ENCODE results near the gene CRIP1.

CRIP1 gene

GRCh38 chr14:105494606-105494929, 7.9 kb downstream of the CRIP1 start:
- no peak overlapping the region for H3K4me3 ChIP-seq (ENCODE audit: control insufficient read depth in 1 of 7, extremely low read depth in 1 of 7, insufficient read depth in 4 of 7, low read depth in 2 of 7, low read length in 6 of 7)
- ChIA-PET CTCF (interaction anchor here (3.4 kb wide), 1 partner anchor 13 kb away, joined by 21 read pairs; no protein-coding TSS in a partner anchor), POLR2A (no interaction called here)
- no peak overlapping the region for H3K27ac ChIP-seq (ENCODE audit: insufficient read depth in 1 of 2, low read depth in 1 of 2, low read length in 2 of 2, poor library complexity in 1 of 2, severe bottlenecking in 2 of 2)
- no peaks in the 10 kb centered on the region for H3K27me3 ChIP-seq (replicated peaks in 2 of 5; ENCODE audit: control insufficient read depth in 4 of 5, insufficient read depth in 5 of 5, low read length in 4 of 5)
- no peak for DNase-seq
- H3K9me3 ChIP-seq (ENCODE audit: control extremely low read depth in 1 of 5, control insufficient read depth in 4 of 5, insufficient read depth in 2 of 5, low read depth in 1 of 5, low read length in 4 of 5) = no peaks in the 10 kb centered on the region
- H3K36me3 ChIP-seq (ENCODE audit: control insufficient read depth in 4 of 4, insufficient read depth in 4 of 4, low read length in 3 of 4) = peaks cover 2 to 16% (median 6%) of the 10 kb centered on the region in 4 experiments
- whole genome bisulfite sequencing (ENCODE audit: insufficient coverage) = 98% methylated on average over 5 of the region's 6 CpGs
- peaks cover 0 to 18% (median 15%) of the 10 kb centered on the region in 4 experiments for H3K4me1 ChIP-seq (ENCODE audit: control extremely low read depth in 1 of 4, control insufficient read depth in 4 of 4, insufficient read depth in 4 of 4, low read length in 3 of 4)

GRCh38 chr14:105495101-105495989, 8.7 kb downstream of the CRIP1 start:
- Histone ChIP-seq H3K4me1 (ENCODE audit: control extremely low read depth in 1 of 4, control insufficient read depth in 4 of 4, insufficient read depth in 4 of 4, low read length in 3 of 4) (peaks cover 0 to 11% (median 8%) of the 10 kb centered on the region in 4 experiments), H3K4me3 (ENCODE audit: control insufficient read depth in 1 of 7, extremely low read depth in 1 of 7, insufficient read depth in 4 of 7, low read depth in 2 of 7, low read length in 6 of 7) (no peak overlapping the region), H3K27me3 (replicated peaks in 2 of 5; ENCODE audit: control insufficient read depth in 4 of 5, insufficient read depth in 5 of 5, low read length in 4 of 5) (no peaks in the 10 kb centered on the region), H3K27ac (ENCODE audit: insufficient read depth in 1 of 2, low read depth in 1 of 2, low read length in 2 of 2, poor library complexity in 1 of 2, severe bottlenecking in 2 of 2) (no peak overlapping the region), H3K9me3 (ENCODE audit: control extremely low read depth in 1 of 5, control insufficient read depth in 4 of 5, insufficient read depth in 2 of 5, low read depth in 1 of 5, low read length in 4 of 5) (no peaks in the 10 kb centered on the region), H3K36me3 (ENCODE audit: control insufficient read depth in 4 of 4, insufficient read depth in 4 of 4, low read length in 3 of 4) (peaks cover 2 to 16% (median 7%) of the 10 kb centered on the region in 4 experiments)
- no peak for DNase-seq
- ChIA-PET POLR2A (no interaction called here), CTCF (no interaction called here)
- 99% methylated on average over 18 of the region's 18 CpGs for WGBS (ENCODE audit: insufficient coverage)

- WGBS (ENCODE audit: insufficient coverage) = 90% methylated on average over 12 of the region's 18 CpGs
- Histone ChIP-seq H3K27ac (ENCODE audit: insufficient read depth in 1 of 2, low read depth in 1 of 2, low read length in 2 of 2, poor library complexity in 1 of 2, severe bottlenecking in 2 of 2) (no peak overlapping the region), H3K36me3 (ENCODE audit: control insufficient read depth in 4 of 4, insufficient read depth in 4 of 4, low read length in 3 of 4) (peaks cover 2 to 16% (median 7%) of the 10 kb centered on the region in 4 experiments), H3K4me3 (ENCODE audit: control insufficient read depth in 1 of 7, extremely low read depth in 1 of 7, insufficient read depth in 4 of 7, low read depth in 2 of 7, low read length in 6 of 7) (no peak overlapping the region), H3K4me1 (ENCODE audit: control extremely low read depth in 1 of 4, control insufficient read depth in 4 of 4, insufficient read depth in 4 of 4, low read length in 3 of 4) (peaks cover 0 to 10% (median 7%) of the 10 kb centered on the region in 4 experiments), H3K27me3 (replicated peaks in 2 of 5; ENCODE audit: control insufficient read depth in 4 of 5, insufficient read depth in 5 of 5, low read length in 4 of 5) (no peaks in the 10 kb centered on the region), H3K9me3 (ENCODE audit: control extremely low read depth in 1 of 5, control insufficient read depth in 4 of 5, insufficient read depth in 2 of 5, low read depth in 1 of 5, low read length in 4 of 5) (no peaks in the 10 kb centered on the region)
- DNase-seq = no peak
- CTCF ChIA-PET = no interaction called here
- POLR2A ChIA-PET = no interaction called here
Observed at GRCh38 chr14:105495990-105496830, 9.5 kb downstream of the CRIP1 start.

GRCh38 chr14:105496831-105497591, 10.3 kb downstream of the CRIP1 start:
- DNase-seq = no peak
- Histone ChIP-seq H3K4me1 (ENCODE audit: control extremely low read depth in 1 of 4, control insufficient read depth in 4 of 4, insufficient read depth in 4 of 4, low read length in 3 of 4) (peaks cover 0 to 4% (median 2%) of the 10 kb centered on the region in 4 experiments), H3K4me3 (ENCODE audit: control insufficient read depth in 1 of 7, extremely low read depth in 1 of 7, insufficient read depth in 4 of 7, low read depth in 2 of 7, low read length in 6 of 7) (no peak overlapping the region), H3K9me3 (ENCODE audit: control extremely low read depth in 1 of 5, control insufficient read depth in 4 of 5, insufficient read depth in 2 of 5, low read depth in 1 of 5, low read length in 4 of 5) (no peaks in the 10 kb centered on the region), H3K36me3 (ENCODE audit: control insufficient read depth in 4 of 4, insufficient read depth in 4 of 4, low read length in 3 of 4) (peaks cover 2 to 16% (median 7%) of the 10 kb centered on the region in 4 experiments), H3K27me3 (replicated peaks in 2 of 5; ENCODE audit: control insufficient read depth in 4 of 5, insufficient read depth in 5 of 5, low read length in 4 of 5) (no peaks in the 10 kb centered on the region), H3K27ac (ENCODE audit: insufficient read depth in 1 of 2, low read depth in 1 of 2, low read length in 2 of 2, poor library complexity in 1 of 2, severe bottlenecking in 2 of 2) (no peak overlapping the region)
- POLR2A ChIA-PET = no interaction called here
- CTCF ChIA-PET = no interaction called here
- WGBS (ENCODE audit: insufficient coverage) = 96% methylated on average over 26 of the region's 32 CpGs

- ChIA-PET CTCF (no interaction called here), POLR2A (no interaction called here)
- 97% methylated on average over 28 of the region's 31 CpGs for WGBS (ENCODE audit: insufficient coverage)
- no peaks in the 10 kb centered on the region for H3K9me3 ChIP-seq (ENCODE audit: control extremely low read depth in 1 of 5, control insufficient read depth in 4 of 5, insufficient read depth in 2 of 5, low read depth in 1 of 5, low read length in 4 of 5)
- no peak for DNase-seq
- no peaks in the 10 kb centered on the region for H3K4me1 ChIP-seq (ENCODE audit: control extremely low read depth in 1 of 4, control insufficient read depth in 4 of 4, insufficient read depth in 4 of 4, low read length in 3 of 4)
- no peak overlapping the region for H3K4me3 ChIP-seq (ENCODE audit: control insufficient read depth in 1 of 7, extremely low read depth in 1 of 7, insufficient read depth in 4 of 7, low read depth in 2 of 7, low read length in 6 of 7)
- H3K27ac ChIP-seq (ENCODE audit: insufficient read depth in 1 of 2, low read depth in 1 of 2, low read length in 2 of 2, poor library complexity in 1 of 2, severe bottlenecking in 2 of 2) = no peak overlapping the region
- H3K27me3 ChIP-seq (replicated peaks in 2 of 5; ENCODE audit: control insufficient read depth in 4 of 5, insufficient read depth in 5 of 5, low read length in 4 of 5) = no peaks in the 10 kb centered on the region
- peaks cover 2 to 10% (median 6%) of the 10 kb centered on the region in 4 experiments for H3K36me3 ChIP-seq (ENCODE audit: control insufficient read depth in 4 of 4, insufficient read depth in 4 of 4, low read length in 3 of 4)
Observed at GRCh38 chr14:105497671-105498429, 11.2 kb downstream of the CRIP1 start.

- CTCF ChIA-PET = no interaction called here
- WGBS (ENCODE audit: insufficient coverage) = 98% methylated on average over 34 of the region's 36 CpGs
Observed at GRCh38 chr14:105498430-105499255, 12.0 kb downstream of the CRIP1 start.

More at GRCh38 chr14:105498430-105499255, 12.0 kb downstream of the CRIP1 start:
- Histone ChIP-seq H3K36me3 (ENCODE audit: control insufficient read depth in 4 of 4, insufficient read depth in 4 of 4, low read length in 3 of 4) (peaks cover 0 to 5% (median 2%) of the 10 kb centered on the region in 4 experiments), H3K4me1 (ENCODE audit: control extremely low read depth in 1 of 4, control insufficient read depth in 4 of 4, insufficient read depth in 4 of 4, low read length in 3 of 4) (no peaks in the 10 kb centered on the region), H3K4me3 (ENCODE audit: control insufficient read depth in 1 of 7, extremely low read depth in 1 of 7, insufficient read depth in 4 of 7, low read depth in 2 of 7, low read length in 6 of 7) (no peak overlapping the region), H3K27me3 (replicated peaks in 2 of 5; ENCODE audit: control insufficient read depth in 4 of 5, insufficient read depth in 5 of 5, low read length in 4 of 5) (no peaks in the 10 kb centered on the region), H3K9me3 (ENCODE audit: control extremely low read depth in 1 of 5, control insufficient read depth in 4 of 5, insufficient read depth in 2 of 5, low read depth in 1 of 5, low read length in 4 of 5) (no peaks in the 10 kb centered on the region), H3K27ac (ENCODE audit: insufficient read depth in 1 of 2, low read depth in 1 of 2, low read length in 2 of 2, poor library complexity in 1 of 2, severe bottlenecking in 2 of 2) (no peak overlapping the region)
- no peak for DNase-seq
- POLR2A ChIA-PET = no interaction called here
